Mucosa of rectum (tissue), 2 donors: Measurements from ENCODE around the gene CYP4F8.
"Not testable (repeated sequence)": the region's sequence is repeated elsewhere in the genome, so short reads cannot be mapped to it uniquely, and the experiment has no call there.

Experiments
- H3K27ac ChIP-seq, 2 donors: one replicate each; pipeline ENCODE4 v1.7.0; 2013; ENCODE audit warnings: inconsistent platforms in 2 of 2, low read depth in 2 of 2, low read length in 2 of 2
- H3K27me3 ChIP-seq, 2 donors: one replicate each; pipeline ENCODE4 v1.7.0; 2013; ENCODE audit warnings: low read length in 2 of 2; ENCODE audit not compliant: control insufficient read depth in 2 of 2, insufficient read depth in 2 of 2
- H3K36me3 ChIP-seq, 2 donors: one replicate each; pipeline ENCODE4 v1.7.0; 2013; ENCODE audit warnings: low read length in 2 of 2; ENCODE audit not compliant: control insufficient read depth in 2 of 2, insufficient read depth in 2 of 2
- H3K4me1 ChIP-seq, 2 donors: one replicate each; pipeline ENCODE4 v1.7.0; 2013; ENCODE audit warnings: low read length in 2 of 2, mild to moderate bottlenecking in 1 of 2; ENCODE audit not compliant: control insufficient read depth in 2 of 2, insufficient read depth in 2 of 2
- H3K4me3 ChIP-seq, 2 donors: one replicate each; pipeline ENCODE4 v1.7.0; 2013; ENCODE audit warnings: low read length in 2 of 2
- H3K9ac ChIP-seq, 2 donors: one replicate each; pipeline ENCODE4 v1.7.0; 2013; ENCODE audit warnings: low read length in 2 of 2, low read depth in 1 of 2, mild to moderate bottlenecking in 1 of 2
- H3K9me3 ChIP-seq, 2 donors: one replicate each; pipeline ENCODE4 v1.7.0; 2013; ENCODE audit warnings: low read length in 2 of 2; ENCODE audit not compliant: control insufficient read depth in 2 of 2
- donor health status: healthy.
- donor health status: Normal muscosa, but diverticular disease.

The CYP4F8 gene

DNA sequence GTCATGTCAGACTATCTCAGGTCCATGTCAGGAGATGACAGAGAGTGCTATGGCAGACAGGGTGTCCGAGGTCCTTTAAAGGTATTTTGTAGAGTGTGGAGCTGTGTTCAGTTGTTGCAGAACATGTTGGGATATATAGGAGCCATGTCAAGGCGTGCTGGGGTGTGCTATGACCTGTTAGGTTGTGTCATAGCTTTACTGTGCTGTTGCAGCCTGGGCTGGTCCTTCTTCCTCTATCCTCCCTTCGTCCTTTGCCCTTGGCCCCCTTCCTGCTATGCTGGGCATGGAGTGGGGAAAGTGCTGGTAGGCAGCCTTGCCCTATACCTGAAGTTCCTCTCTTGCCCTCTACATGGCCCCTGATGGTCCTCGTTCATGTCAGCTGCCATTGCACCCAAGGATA lies 64.8 kb downstream of the CYP4F8 start:
- H3K9me3 ChIP-seq, H3K9ac ChIP-seq, H3K4me3 ChIP-seq, H3K4me1 ChIP-seq, H3K27me3 ChIP-seq, H3K27ac ChIP-seq: not testable (repeated sequence)
- H3K36me3 ChIP-seq = peaks cover 42 to 50% of the 10 kb centered on the region in 2 donors
